AG08395 (cell line): ENCODE results near the gene SRF.
A peak's percentile ranks its signal among the peaks of the same experiment; 100 is the strongest.
"Not testable (repeated sequence)": the region's sequence is repeated elsewhere in the genome, so short reads cannot be mapped to it uniquely, and the experiment has no call there.

ENCODE experiments used
- DNase-seq: peaks from one replicate; pipeline ENCODE4 v3.0.0; 2012; ENCODE audit warnings: mixed read lengths, low spot score

Gene SRF

GRCh38 chr6:43170931-43171706, at the start of gene SRF:
Gene SRF, plus strand, starts transcription at chr6:43171269. Its CDS starts 388 bp downstream, at chr6:43171657.
- DNase-seq = peak; percentile 96

- no peak for DNase-seq
These were observed 48.9 kb upstream of the SRF start for GRCh38 chr6:43122146-43122545.

GRCh38 chr6:43123461-43124314, 47.4 kb upstream of the SRF start:
- DNase-seq = no peak

- no peak for DNase-seq
These were observed 46.6 kb upstream of the SRF start for GRCh38 chr6:43124481-43124880.

- peak; percentile 74 for DNase-seq
These were observed 46.0 kb upstream of the SRF start for GRCh38 chr6:43125119-43125518.

- DNase-seq = no peak
These were observed 45.5 kb upstream of the SRF start for GRCh38 chr6:43125555-43125954.

- DNase-seq = no peak
These were observed 43.9 kb upstream of the SRF start for GRCh38 chr6:43127180-43127579.

GRCh38 chr6:43127877-43128276, 43.2 kb upstream of the SRF start:
- peak; percentile 52 for DNase-seq

- peak; percentile 49 for DNase-seq
These were observed 42.1 kb upstream of the SRF start for GRCh38 chr6:43128926-43129325.

- DNase-seq = peak; percentile 76
These were observed 41.5 kb upstream of the SRF start for GRCh38 chr6:43129434-43130194.

- DNase-seq = no peak
These were observed 40.6 kb upstream of the SRF start for GRCh38 chr6:43130429-43130828.

GRCh38 chr6:43131379-43131778, 39.7 kb upstream of the SRF start:
- DNase-seq = not testable (repeated sequence)

- no peak for DNase-seq
These were observed 32.8 kb upstream of the SRF start for GRCh38 chr6:43138267-43138666.

GRCh38 chr6:43139973-43140372, 31.1 kb upstream of the SRF start:
- DNase-seq = not testable (repeated sequence)

GRCh38 chr6:43141644-43142043, 29.4 kb upstream of the SRF start:
- DNase-seq = no peak

GRCh38 chr6:43142101-43142500, 29.0 kb upstream of the SRF start:
- no peak for DNase-seq

GRCh38 chr6:43143235-43144128, 27.6 kb upstream of the SRF start:
- peak; percentile 96 for DNase-seq

- DNase-seq = no peak
These were observed 26.2 kb upstream of the SRF start for GRCh38 chr6:43144879-43145278.

- no peak for DNase-seq
These were observed 24.8 kb upstream of the SRF start for GRCh38 chr6:43146261-43146660.

- DNase-seq = no peak
These were observed 24.1 kb upstream of the SRF start for GRCh38 chr6:43146709-43147688.
